Stimulated activated CD4-positive, alpha-beta T cell treated with anti-CD3 and anti-CD28 coated beads, Interleukin-4, amount 100 ng/mL, for 1 hour (primary cell): ENCODE measurements around the gene FAM3B.

Experiments
- DNase-seq: peaks from one replicate; pipeline ENCODE4 v3.0.0-alpha.2; 2020

The FAM3B gene

DNA sequence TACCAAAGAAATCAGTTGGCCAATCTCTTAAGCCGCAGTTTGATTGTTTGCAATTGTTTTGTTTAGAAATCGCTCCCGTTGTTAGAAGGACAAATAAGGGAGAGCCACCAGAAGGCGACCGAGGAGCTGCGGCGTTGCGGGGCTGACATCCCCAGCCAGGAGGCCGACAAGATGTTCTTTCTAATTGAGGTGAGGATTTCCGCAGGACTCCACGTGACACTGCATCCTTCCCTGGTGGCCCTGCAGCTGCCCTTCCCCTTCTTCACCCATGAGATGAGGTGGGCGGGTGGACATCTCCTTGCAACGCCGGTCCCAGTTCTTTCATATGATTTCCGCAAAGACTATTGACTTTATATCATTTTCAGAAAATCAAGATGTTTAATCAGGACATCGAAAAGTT lies 82.2 kb downstream of the FAM3B start:
- no peak for DNase-seq

- no peak for DNase-seq
These were observed 82.7 kb downstream of the FAM3B start for GRCh38 chr21:41399246-41399800.

DNA sequence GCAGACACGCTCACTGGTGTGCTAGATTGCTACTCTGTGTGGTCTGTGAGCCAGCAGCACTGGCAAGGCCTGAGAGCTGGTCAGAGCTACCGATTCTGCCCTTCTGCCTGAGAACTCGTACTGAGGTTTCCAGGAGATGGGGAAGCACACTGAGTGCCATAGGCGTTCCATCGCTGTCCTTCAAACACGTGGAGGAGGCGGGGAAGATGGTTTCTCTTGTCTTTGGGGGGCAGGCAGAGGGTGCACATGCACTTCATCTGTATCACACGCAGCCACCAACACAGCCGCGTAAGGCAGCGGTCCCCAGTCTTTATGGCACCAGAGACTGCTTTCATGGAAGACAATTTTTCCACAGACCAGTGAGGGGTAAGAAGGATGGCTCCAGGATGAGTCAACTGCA lies 85.6 kb downstream of the FAM3B start:
- DNase-seq: no peak

DNA sequence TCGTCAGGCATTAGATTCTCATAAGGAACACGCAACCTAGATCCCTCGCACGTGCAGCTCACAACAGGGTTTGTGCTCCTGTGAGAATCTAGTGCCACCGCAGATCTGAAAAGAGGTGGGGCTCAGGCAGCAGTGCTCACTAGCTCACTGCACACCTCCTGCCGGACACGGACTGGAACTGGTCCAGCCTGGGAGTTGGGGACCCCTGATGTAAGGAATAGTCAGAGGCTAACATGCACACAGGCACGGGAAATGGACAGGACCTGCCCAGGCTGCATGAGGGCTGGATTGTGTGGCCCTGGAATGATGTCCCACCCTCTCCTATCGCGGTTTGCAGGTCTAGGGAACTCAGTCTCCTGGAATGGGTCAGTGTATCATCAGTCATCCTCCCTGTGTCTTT lies 86.2 kb downstream of the FAM3B start:
- no peak for DNase-seq

- no peak for DNase-seq
These were observed 86.7 kb downstream of the FAM3B start for GRCh38 chr21:41403331-41403730.

- DNase-seq: no peak
These were observed 87.4 kb downstream of the FAM3B start for GRCh38 chr21:41403966-41404365.

DNA sequence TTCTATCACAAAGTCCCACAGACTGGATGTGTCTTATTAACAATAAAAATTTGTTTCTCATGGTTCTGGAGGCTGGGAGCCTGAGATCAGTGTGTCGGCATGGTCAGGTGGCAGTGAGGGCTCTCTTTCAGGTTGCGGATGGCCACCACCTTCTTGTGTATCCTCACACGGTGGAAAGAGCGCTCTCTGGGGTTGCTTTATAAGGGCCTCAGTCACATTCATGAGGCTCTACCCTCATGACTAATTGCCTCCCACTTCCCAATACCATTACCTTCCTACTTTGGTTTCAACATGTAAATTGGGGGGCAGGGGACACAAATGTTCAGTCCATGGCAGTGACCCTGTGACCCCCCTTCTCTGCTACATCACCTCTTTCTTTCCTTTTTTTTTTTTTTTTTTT lies 88.7 kb downstream of the FAM3B start:
- no peak for DNase-seq

GRCh38 chr21:41406340-41406739 lies 89.7 kb downstream of the FAM3B start:
- DNase-seq: no peak
